ENCODE measurements around the gene AHCY.
"Not testable (repeated sequence)": the region's sequence is repeated elsewhere in the genome, so short reads cannot be mapped to it uniquely, and the experiment has no call there.

AHCY gene

DNA sequence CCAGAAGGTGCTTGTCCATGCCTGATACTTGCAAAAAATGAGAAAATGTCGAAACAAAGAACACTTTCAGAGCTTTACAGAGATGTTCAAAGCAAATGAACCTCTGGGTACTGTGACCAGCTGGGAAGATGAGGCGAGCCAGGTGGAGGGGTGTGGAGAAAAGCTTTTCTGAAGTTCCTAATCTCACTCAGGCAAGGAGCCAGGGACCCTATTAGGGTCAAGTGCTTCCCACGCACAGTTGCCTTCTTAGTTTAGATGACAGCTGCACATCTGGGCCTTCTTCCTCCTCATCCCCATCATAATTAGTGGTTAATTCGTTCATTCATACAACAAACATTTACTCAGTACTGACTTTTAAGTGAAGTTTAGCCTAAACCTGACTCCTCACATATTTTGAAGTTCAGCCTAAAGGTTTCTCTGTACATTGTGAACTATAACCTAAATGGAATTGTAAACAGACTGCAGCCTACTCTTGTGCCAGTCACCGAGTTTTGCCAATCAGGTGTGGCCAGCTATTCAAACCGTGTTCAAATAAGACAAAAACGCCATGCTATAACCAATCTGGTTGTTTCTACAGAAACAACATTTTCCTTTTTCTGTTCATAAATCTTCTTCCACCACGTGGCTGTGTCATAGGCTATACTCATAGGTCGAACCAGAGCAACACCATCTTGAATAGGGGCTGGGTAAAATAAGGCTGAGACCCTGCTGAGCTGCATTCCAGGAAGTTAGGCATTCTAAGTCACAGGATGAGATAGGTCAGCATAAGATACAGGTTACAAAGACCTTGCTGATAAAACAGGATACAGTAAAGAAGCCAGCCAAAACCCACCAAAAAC lies 19.3 kb upstream of the AHCY start:
- no peak for DNase-seq (ENCODE audit: low read depth)

DNA sequence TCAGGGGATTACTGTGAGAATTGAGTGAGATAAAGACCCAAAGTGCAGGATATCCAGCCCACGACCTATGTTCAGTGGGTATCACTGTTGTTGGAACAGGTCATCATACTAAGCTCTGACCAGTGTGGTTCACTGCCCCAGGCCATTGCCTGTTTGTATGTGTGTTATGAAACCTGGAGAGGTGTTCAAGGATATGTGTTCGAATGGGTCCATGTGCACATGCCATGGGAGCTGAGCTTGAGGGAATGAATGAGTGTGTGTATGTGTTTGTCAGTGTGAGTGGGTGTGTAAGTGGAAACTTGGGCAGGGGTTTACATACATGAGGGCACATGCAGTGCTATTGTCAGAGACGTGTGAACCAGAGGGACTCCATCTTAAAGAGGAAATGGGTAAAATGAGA lies 17.7 kb upstream of the AHCY start:
- no peak for DNase-seq (ENCODE audit: low read depth)

DNA sequence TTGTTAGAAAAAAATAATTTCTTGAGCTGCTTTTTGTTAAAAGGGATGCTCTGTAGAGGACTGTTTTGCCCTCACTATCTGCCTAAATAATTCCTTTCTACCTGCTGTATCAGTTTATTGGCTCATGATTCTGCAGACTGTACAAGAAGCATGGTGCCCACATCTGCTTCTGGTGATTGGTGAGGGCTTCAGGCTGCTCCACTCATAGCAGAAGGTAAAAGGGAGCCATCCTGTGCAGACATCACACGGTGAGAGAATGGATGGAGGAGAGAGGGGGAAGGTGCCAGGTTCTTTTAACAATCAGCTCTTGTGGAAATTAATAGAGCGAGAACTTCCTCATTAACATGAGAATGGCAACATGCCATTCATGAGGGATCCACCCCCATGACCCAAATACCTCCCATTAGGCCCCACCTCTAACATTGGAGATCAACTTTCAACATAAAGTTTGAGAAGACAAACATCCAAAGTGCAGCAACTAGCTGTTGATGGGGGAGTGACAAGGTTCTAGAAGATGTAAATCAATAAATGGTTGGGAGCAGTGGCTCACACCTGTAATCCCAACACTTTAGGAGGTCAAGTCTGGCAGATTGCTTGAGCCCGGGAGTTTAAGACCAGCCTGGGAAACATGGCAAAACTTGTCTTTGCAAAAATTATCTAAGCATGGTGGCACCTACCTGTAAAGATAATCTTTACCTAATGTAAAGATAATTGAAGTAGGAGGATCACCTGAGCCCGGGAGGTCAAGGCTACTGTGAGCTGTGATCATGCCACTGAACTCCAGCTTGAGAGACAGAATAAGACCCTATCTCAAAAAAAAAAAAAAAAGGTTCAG lies 15.7 kb upstream of the AHCY start:
- no peak for DNase-seq (ENCODE audit: low read depth)

DNA sequence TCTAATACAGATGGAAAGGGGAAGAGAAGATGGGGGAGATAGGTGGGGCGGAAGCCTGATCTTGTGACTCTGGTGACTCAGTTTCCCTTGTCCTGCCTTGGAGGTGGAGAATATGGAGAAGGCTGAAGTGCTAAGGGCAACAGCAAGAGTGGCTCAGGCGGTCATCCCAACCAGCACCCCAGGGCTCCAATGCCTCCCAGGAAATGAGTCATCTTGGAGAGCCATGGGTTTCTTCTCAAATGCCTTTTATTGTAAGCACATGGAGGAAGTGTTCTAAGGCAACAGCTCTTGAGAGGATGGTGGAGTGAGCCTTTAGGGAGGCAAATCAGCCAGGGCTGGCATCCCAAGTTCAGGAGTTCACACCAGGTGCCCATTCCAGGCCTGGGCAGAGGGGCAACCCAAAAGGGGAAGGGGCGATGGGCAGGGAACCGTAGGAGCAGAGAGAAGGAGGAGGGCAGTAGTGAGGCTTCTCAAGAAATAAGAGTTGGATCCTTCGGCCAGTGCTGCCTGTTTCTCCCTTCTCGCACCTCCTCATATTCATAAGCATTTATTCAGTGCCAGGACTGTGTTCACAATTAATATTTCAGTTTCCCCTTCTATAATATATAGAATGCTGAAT lies 13.2 kb upstream of the AHCY start:
- DNase-seq (ENCODE audit: low read depth): no peak

DNA sequence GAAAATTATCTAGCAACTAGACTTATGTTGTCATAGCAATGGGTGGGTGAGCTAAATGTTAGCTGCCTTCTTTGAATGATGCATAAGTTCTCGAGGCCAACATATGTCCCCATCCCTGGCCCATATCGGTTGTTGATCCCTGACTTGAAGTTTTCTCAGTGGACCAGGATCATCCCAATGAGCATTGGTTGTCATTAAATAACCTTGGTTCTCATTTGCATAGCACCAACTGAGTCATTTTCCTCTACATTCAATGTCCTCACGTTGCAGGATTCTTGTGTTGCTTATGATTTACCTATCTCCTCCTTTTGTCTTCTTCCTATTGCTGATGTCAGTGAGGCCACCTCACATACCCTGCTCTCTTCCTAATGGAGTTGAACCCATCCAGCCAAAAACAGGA lies 12.1 kb upstream of the AHCY start:
- no peak for DNase-seq (ENCODE audit: low read depth)

DNA sequence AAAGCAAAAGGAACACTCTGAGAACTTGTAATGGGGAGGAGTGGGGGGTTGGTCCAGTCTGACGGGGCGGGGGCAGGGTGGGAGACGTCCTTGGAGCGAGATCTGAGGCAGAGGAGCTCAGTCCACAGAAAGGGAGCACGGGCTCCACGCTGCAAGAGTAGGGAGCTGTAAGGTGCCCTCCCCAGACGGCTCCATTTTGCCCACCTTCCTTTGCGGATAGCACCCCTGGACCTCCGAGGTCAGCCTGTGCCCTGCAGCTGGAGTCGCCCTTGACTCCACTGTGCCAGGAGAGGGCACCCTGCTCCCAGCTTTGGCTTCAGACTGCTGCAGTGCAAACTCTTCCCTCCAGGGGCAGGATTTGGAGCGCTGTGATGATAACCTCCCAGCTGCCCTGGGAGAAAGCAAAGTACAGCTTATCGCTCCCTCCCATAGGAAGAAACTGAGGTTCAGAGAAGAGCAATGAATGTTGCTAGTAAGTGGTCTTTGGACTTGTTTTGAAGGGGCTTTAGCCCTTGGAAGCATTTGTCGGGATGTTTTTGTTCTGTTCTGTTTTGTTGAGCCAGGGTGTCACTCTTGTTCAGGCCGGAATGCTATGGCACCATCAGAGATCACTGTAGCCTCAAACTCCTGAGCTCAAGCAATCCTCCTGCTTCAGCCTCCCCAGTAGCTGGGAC lies 9.5 kb upstream of the AHCY start:
- DNase-seq (ENCODE audit: low read depth): peak; percentile 72

DNA sequence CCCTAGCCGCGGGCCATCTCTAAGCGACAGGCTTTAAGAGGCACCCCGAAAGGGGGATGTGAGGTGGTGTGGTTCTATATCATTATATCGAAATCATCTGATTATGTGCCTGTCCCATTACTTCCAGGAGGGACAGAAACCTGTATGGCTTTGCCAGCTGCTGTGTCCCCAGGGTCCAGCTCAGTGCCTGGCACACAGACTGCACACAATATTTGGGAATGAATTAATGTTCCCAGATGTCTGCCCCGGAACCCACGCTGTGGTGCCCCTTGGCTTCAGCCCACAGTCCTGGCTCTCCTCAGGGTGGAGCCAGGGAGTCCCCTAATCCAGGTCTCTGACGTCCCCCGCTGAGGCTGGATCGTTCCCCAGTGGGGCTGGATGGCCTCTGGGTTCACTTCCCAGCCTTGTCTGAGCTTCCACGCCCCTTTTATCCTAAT lies 8.9 kb upstream of the AHCY start:
- no peak for DNase-seq (ENCODE audit: low read depth)

DNA sequence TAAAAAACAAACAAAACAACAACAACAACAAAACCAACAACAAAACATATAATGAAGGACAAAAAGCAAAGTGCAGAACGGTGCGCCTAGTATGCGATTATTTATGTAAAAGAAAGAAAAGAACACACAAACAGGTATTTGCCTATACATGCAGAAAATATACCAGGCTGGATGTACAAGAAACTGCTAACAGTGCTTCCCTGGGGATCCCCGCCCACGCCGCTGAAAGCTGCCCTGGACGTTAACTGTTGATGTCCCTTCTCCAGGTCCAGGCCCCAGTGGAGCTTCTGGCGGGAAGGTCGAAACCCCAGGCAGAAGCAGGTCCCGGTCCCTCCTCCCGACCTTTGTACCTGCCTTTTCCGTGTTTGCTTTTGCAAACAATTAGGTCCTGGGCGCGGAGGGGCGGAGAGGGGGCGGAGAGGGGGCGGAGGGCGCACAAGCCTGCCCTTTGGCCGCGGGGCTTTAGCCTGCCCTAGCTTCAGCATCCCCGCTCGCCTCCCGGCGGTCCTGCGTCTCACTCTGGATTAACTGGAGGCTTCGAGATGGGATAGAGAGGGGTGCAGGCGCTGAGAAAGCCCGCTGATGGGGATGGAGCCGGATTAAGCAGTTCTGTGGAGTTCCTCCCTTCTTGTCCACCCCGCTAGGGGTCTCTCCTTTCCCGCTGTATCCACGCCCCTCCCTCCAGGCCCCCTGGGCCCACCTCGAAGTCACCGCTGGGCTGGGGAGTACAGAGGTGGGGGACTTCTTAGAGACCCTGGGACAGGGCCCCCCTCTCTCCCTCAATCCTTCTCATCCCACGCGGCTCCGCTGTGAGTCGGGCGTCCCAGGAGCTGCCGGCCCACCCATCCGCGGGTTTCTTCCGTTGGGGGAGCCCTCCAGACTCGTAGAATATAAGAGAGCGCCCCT lies 8.2 kb upstream of the AHCY start:
- no peak for DNase-seq (ENCODE audit: low read depth)

DNA sequence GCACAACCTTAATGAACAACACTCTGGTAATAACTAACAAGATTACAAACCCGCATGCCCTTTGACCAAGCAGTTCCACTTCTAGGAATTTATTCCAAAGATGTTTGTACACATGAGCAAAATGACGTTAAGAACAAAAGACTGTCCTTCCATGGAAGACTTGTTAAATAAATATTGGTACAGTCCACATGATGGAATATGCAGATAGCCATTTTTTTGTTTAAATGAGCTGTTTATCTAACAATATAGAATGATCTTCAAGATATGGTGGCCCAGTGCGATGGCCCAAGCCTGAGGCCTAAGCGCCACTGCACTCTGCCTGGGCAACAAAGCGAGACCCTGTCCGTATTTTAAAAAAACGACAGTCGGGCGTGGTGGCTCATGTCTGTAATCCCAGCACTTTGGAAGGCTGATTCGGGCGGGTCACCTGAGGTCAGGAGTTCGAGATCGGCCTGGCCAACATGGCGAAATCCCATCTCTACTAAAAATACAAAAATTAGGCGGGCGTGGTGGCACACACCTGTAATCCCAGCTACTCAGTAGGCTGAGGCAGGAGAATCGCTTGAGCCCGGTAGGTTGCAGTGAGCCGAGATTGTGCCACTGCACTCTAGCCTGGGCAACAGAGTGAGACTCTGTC lies 7.4 kb upstream of the AHCY start:
- no peak for DNase-seq (ENCODE audit: low read depth)

DNA sequence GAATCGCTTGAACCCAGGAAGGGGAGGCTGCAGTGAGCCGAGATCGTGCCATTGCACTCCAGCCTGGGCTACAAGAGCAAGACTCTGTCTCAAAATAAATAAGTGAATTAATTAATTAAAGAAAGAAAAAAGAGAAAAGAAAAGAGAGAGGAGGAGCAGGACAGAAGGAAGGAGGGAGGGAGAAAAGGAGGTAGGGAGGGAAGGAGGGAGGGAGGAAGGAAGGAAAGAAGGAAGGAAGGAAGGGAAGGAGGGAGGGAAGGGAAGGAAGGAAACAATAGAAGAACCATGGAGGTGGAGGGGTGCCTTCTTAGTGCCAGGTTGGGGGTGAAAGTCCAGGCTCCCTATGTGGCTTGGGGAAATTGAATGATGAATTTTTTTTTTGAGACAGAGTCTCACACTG lies 6.5 kb upstream of the AHCY start:
- no peak for DNase-seq (ENCODE audit: low read depth)

DNA sequence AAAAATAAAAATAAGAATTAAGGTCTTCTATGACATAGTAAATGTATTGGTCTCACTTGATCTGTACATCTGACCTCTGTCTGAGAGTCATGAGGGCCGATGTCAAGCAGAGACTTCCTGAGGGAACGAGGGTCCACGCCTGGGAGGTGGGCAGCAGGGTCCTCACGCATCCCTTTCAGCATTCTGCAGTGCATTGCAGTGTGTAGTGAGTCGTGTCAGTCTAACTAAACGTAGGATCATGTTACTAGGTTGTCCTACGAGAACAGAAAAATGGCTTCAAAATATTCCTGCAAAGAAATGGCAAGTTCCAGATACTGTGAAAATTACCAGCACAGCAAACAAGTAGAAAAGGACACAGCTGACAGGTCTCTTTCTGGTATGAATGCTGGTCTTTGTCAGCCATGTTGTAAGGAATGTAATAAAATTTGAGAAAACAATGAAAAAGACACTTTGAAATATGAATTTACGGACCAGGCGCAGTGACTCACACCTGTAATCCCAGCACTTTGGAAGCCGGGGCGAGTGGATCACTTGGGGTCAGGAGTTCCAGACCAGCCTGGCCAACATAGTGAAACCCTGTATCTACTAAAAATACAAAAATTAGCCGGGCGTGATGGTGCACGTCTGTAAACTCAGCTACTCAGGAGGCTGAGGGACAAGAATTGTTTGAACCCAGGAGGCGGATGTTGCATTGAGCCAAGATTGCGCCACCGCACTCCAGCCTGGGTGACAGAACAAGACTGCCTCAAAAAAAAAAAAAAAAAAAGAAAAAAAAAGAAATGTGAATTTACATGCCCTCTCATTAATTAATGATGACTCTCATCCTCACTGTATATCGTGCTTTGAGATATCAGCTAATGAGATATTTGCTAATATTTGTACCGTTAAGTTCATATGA lies 2.4 kb upstream of the AHCY start:
- no peak for DNase-seq (ENCODE audit: low read depth)

DNA sequence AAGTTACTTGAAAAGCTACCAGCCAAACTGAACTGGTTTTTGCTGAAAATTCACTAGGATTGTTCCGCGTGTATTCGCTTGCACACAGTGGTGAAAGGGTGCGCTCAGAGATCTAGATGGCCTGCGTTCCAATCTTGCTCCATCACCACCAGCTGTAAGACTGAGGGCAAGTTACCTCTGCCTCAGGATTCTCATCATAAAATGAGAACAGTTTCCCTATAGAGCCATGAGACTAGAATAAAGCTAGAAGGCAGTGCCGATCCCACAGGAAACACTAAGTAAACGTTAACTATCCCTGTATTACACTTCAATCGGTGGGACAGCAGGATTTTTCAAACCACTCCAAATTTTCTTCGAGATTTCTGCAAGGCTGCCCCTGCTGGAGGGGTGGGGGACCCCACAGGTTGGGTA lies 838 bp downstream of the AHCY start:
- no peak for DNase-seq (ENCODE audit: low read depth)

DNA sequence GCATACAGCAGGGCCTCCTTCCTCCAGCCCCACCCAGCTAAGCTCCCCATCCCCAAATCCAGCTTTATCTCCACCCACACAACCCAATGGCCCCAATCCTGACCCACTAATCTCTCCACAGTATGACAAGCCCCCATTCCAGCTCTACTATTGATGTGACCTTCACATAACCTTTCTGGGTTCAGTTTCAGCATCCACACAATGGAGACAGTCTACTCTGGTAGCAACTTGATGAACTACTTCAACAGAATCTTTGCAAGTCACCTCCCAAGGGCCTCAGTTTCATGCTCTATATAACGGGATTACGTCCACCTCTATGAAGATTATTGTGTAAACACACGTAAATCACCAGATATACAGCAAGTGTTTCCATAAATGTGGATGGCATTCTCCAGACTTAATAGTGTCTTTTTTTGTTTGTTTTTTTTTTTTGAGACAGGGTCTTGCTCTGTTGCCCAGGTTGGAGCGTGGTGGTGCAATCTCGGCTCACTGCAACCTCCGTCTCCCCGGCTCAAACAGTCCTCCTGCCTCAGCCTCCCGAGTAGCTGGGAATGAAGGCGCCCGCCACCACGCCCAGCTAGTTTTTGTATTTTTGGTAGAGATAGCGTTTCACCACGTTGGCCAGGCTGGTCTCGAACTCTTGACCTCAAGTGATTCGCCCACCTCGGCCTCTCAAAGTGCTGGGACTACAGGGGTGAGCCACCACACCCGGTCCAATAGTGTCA lies 1.4 kb downstream of the AHCY start:
- DNase-seq (ENCODE audit: low read depth): no peak

DNA sequence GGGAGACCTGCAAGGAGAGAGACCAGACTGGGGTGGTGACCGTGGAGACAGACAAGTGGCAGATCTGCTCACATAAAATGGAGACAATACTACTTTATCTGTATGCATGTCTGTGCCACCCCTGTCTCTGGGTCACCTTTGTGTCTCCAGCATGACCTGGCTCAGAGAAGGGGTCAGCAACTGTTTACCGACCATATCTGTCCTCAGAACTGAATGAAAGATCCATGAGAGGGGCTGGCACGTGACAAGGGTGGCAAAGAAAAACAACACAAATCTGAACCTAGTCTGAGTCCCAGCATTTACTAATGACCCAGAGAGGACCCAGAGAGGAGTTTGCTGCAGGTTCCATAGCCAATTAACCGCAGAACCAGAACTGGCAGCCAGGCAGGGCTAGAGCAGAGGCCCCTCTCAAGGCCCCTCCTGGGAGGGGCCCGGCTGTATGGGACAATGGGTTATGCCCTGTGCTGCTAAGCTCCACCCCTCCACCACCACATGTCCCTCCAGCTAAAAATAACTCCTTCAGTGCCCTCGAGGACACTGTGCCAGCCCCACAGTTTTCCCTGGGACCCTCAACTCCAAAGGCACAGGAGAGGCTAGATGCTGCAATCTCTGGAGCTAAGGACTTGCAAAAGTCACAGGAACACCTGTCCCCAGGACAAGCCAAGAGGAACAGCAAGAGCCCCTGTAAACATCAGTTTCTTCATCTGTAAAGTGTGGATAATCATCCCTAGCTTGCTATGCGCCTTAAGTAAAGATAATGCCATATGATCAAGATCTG lies 2.2 kb downstream of the AHCY start:
- DNase-seq (ENCODE audit: low read depth): no peak

DNA sequence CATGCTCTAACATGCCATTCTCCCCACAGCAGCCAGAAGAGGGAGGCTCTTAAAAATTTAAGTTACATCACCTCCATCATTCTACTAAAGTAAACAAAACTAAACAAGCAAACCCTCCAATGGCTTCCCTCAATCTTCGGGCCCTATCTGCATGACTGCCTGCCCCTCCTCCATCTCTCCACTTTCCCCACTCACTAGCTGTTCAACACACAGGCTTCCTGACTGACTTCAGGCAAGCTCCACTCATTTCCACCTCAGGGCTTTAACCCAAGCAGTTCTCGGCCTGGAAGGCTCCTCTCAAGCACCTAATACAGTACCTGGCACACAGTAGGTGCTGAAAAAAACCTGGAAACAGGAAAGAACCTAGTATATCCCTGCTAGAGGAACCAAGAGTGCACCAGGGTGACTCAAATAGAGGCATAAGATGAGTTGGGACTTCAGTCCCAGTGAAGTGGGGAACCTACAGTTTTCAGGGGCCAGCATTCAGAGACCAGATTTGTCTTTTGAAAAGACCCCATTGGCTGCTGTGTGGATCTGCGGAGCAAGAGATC lies 2.8 kb downstream of the AHCY start:
- no peak for DNase-seq (ENCODE audit: low read depth)

DNA sequence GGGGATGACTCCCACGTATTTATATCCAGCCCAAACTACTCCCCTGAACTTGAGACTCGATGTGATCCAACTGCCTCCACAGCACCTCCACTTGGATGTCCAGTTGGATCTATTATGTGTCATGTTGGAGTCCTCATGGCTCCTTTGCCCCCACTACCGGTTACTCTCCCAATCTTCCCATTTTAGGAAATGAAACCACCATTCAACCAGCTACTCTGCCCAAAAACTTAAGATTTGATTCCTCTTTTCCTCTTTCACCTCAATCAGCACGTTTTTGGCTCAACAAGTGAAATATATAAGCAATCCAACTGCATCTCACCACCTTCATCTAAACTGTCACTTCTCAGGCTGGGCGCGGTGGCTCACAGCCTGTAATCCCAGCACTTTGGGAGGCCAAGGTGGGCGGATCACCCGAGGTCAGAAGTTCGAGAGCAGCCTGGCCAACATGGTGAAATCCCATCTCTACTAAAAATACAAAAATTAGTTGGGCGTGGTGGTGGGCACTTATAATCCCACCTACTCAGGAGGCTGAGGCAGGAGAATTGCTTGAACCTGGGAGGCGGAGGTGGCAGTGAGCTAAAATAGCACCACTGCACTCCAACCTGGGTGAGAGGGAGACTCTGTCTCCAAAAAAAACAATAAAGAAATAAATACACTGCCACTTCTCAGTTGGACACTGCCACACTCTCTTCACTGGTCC lies 3.4 kb downstream of the AHCY start:
- DNase-seq (ENCODE audit: low read depth): no peak

DNA sequence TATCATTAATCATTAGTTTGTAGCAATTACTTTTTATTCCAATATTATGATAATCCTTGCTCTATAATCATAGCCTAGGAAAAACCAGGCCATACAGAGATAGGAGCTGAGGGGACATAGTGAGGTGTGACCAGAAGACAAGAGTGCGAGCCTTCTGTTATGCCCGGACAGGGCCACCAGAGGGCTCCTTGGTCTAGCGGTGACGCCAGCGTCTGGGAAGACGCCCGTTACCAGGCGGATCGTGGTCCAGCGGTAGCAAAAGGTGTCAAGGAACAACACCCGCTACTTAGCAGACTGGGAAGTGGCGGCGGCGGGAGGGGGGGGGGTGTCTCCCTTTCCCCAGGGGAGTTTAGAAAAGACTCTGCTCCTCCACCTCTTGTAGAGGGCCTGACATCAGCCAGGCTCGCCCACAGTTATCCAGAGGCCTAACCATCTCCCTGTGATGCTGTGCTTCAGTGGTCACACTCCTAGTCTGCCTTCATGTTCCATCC lies 4.8 kb downstream of the AHCY start:
- DNase-seq (ENCODE audit: low read depth): not testable (repeated sequence)
